Inferior parietal cortex (tissue), 1 donor: ENCODE results near the gene SNAPC2.

Experiments used
- DNase-seq: peaks from one replicate; pipeline ENCODE4 v3.0.0-alpha.2; 2016; ENCODE audit errors: extremely low spot score

The SNAPC2 gene

GRCh38 chr19:7968008-7968795, 48.1 kb downstream of the SNAPC2 start:
- no peak for DNase-seq

DNA sequence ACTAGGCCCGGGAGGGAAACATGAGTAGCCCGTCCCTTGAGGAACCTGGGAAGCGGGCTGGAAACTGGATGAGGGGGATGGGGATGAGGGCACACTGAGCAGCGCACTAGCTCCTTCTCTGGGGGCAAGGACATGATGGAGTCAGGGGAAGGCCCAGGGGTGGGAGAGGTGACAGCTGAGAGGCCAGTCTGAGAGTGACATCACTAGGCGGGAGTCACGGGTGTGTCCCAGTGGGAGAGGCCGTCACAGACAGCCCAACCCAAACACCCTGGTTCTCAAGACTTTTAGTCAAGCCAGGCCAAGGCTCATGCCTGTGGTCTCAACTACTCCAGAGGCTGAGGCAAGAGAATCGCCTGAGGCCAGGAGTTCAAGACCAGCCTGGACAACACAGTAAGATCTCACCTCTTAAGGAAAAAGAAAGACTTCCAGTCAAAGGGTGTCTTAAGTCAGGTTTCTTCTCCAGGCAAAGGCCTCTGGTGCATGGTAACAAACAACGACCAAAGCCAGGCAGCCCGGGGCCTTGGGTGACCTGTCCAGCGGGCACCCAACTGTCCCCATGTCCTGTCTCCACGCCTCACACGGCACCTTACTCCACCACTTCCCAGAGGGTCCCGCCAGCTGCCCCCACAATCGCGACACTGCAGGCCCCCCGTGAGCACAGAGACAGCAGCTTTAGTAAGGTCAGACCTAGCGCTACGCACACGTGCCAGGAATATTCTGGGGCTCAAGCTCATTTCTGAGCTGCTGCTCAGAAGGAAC, 48.8 kb downstream of the SNAPC2 start:
- DNase-seq = no peak

- DNase-seq = no peak
Observed at GRCh38 chr19:7969555-7969939, 49.4 kb downstream of the SNAPC2 start.

GRCh38 chr19:7970716-7971448, 50.7 kb downstream of the SNAPC2 start:
- DNase-seq = peak; percentile 51

DNA sequence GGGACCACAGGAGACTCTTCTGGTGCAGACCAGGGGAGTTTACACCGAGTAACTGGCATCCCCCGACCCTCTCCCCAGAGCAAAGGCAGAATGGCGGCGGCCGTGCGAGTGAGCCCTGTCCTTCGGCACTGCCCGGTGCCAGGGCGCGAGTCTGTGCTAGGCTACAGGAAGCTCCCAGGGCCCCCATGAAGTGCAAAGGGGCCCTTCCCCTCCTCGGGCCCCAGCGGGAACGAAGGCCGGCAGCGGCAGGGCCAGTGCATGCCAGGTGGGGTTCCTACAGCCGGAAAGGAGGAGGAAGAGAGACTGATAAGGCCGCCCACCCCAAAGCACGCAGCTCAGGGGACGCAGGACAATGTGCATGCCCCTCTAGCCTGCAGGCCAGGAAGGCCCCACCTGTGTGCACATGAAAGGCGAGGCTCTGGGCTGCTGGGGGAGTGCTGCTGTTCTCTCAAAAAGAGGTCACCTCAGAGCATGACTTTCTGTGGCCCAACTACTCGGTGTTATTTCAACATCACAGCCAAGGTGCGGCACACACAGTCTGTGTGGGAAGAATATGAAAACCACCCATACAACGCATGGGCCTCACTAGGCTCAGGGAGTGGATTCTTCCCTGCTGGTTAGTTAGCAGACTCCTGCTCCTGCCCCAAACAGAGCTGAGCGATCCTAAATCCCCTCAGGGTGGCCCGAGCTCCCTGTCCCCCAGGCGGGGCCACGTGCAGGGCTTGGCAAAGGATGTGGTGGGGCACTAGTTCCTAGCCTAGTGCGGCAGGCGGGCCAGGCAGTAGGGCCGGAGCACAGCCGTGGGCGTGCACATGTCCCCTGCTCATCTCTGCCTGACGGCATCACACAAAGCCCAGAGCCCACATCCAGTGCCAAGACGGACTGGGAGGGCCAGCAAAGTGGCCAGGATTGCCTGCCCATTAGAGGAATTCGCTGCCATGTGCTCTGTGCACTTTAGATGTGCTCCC, 51.7 kb downstream of the SNAPC2 start:
- DNase-seq = no peak
